WI38 (cell line): ENCODE data around the gene SPRED2.

Experiments used
- H3K4me3 ChIP-seq: 2 replicates; pipeline ENCODE4 v1.5.1; 2011; ENCODE audit warnings: low read depth, mild to moderate bottlenecking, control low read depth, low read length
- TF ChIP-seq, protein P1 (sequence below): IDR thresholded peaks from 2 replicates; pipeline ENCODE4 v1.5.1; 2012; ENCODE audit warnings: low read depth, mild to moderate bottlenecking, control low read depth, low read length

SPRED2 gene

DNA sequence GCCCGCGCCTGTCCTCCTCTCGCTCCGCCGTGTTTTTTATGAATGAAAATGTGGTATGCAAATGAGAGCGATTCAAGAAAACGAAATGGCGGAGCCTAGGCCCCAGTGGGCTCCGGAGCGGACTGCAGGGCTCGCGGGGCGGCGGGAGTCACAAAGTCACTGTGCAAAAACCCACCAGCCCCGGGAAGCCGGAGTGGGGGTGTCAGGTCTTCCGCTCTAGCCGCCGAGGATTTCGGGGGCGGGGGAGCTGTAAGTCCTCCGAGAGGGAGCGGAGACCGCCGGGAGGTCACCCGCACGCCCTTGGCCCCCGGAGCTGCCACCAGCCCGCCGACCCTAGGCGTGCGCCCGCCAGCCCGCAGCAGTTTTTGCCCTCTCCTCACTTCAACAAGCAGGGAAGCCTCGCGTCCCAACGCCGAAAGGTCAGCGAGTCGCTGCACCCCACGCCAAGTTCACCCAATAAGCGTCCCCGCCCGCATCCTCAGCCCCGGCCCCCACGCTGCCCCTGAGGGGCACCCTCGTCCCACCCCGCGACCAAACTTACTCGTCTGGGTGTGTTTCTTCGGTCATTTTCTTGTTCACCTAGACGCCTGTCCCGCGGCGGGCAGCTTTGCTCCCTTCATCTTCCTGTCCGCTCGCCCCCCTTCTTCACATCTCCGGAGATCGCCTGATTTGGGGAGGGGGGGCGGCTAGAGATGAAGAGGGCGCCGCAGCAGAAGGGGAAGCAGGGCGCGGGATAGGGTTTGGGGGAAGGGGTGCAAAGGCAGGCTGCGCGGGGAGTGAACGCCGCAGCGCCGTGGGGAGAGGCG is 775 bp downstream of the SPRED2 start:
- H3K4me3 ChIP-seq, result peak overlapping the region; percentile 85

DNA sequence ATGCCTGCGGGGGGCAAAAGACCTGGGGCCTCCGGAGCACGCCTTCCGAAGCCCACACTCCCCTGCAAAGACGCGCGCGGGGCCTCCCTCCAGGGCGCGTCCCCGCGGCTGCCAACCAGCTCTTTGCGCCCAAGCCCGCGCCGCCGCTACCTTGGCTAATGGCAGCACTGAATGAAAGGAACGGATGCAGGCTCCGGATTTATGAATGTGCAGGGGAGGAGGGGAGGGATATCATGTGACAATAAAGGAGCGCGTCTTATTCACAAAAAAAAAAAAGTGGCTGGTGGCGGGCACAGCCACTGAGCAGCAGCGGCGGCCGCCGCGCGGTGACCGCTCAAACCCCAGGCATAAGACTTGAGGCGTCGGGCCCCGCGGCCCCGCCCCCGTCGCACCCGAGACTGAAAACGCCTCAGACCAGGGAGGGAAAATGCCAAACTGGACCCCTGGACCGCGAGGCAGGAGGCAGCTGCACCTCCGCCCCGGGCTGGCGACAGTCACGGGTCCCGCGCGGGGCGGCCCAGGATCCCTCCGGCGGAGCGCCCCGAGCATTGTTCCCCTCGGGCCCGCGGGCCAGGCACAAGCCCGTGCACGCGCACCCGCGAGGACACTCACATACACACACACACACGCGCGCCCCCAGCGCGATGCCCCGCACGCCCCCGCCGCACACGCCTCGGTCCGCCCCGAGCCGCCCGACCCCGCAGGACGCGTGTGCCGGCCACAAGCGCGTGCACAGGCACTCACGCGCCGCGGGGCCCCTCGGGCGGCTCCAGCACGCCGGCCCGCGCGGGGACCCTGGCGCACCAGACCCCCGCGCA is 1.6 kb downstream of the SPRED2 start:
- peak overlapping the region; percentile 85 for H3K4me3 ChIP-seq
- TF ChIP-seq, protein P1, sequence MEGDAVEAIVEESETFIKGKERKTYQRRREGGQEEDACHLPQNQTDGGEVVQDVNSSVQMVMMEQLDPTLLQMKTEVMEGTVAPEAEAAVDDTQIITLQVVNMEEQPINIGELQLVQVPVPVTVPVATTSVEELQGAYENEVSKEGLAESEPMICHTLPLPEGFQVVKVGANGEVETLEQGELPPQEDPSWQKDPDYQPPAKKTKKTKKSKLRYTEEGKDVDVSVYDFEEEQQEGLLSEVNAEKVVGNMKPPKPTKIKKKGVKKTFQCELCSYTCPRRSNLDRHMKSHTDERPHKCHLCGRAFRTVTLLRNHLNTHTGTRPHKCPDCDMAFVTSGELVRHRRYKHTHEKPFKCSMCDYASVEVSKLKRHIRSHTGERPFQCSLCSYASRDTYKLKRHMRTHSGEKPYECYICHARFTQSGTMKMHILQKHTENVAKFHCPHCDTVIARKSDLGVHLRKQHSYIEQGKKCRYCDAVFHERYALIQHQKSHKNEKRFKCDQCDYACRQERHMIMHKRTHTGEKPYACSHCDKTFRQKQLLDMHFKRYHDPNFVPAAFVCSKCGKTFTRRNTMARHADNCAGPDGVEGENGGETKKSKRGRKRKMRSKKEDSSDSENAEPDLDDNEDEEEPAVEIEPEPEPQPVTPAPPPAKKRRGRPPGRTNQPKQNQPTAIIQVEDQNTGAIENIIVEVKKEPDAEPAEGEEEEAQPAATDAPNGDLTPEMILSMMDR, result no peak

More for the DNA sequence above, 775 bp downstream of the SPRED2 start:
- TF ChIP-seq, protein P1, result no peak

DNA sequence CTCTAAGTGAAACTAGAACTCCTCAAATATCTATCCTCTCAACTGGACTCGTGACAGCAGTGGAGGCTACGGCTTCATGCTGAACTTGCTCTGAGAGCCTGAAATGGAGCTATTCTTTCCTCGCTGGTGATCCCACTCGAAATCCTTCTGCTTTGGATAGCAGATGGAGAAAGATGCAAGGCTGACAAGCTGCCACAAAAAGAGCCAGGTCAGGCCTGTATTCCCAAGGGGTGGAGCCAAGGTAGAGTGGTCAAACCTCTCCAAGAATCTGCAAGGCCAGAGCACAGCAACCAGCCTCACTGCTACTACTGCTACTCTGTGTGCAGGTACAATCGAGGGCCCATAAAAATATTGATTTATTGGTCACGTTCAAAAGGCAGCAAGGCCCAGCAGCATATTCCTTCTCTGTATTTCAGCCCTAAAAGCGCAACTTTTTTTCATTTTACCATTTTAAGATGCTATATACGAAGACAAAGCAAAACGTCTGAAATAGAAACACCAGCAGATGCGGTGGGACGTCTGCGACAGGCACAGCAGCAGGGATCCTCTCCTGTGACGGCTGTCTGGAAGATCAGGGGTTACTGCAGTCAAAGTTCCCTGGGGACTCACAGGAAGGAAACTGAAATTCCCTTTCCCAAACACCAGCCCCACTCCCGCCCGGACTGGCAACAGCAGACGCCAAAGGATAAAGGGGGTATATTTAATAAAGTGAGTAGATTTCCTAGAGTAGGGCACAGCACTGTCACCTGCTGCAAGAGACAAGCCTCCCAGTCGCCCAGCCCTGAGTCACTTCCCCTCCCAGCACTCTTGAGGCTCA is 2.4 kb downstream of the SPRED2 start:
- peak overlapping the region; percentile 85 for H3K4me3 ChIP-seq
- TF ChIP-seq, protein P1, result no peak

DNA sequence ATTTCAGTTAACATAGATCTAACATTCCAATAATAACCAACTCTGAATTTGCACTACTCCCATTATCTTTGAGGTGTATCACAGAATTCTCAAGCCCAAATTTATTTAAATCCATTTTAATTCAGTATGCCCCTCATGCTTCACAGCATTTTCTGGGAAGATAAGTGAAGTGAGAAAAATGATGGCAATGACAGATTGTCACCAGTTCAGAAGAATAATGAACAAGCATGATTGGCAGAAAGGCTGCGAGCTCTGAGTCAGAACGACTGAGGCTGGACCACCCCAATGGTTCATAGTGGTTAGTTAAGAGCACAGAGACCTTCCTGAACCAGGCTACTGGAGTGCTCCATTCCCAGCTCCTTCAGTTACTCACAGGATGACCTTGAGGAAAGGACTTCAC is 4.9 kb downstream of the SPRED2 start:
- TF ChIP-seq, protein P1, result no peak
- no peak overlapping the region for H3K4me3 ChIP-seq

DNA sequence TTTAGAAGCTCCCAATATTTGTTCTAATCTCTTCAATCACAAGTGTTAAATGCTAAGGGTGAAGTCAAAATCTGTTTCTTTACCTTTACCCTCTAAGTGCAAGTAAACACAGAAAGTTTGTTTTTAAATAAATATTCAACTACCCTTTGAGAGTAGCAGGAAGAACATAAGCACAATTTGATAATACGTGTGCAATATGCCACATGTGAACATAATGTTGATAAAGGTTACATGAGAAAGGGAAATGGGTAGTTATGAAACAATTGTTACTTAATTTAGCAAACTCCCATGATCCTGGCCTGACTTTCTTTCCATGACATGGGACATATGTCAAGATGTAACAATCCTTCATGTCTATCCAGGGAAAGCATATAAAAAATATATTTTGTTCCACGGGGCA is 7.1 kb downstream of the SPRED2 start:
- TF ChIP-seq, protein P1, result no peak

DNA sequence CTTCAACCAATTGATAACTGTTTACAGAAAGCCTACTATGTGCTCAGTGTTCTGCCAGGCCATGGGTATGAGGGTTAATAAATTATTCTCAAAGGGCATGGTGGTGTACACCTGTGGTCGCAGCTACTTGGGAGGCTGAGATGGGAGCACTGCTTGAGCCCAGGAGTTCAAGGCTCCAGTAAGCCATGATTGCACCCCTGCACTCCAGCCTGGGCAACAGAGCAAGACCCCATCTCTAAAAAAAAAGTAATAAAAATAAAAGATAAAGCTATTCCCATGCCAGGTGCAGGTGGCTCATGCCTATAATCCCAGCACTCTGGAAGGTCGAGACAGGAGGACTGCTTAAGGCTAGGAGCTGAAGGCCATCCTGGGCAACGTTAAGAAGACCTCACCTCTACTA is 8.0 kb downstream of the SPRED2 start:
- TF ChIP-seq, protein P1, result no peak
- H3K4me3 ChIP-seq, result no peak overlapping the region

More for the DNA sequence above, 7.1 kb downstream of the SPRED2 start:
- no peak overlapping the region for H3K4me3 ChIP-seq

DNA sequence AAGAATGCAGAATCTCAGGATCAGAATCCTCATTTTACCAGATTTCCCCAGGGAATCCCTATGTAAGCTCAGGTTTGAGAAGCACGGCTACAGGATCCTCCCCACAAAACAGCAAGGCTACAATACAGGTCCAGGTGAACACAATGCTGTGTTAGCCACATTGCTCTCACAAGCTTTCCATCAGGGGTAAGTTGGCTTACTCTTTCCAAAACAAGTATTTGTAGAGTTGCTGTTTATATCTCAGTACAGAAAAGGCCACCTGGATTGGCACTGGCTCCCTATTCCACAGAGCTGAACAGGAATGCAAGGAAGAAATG is 11.0 kb downstream of the SPRED2 start:
- H3K4me3 ChIP-seq, result no peak overlapping the region
- TF ChIP-seq, protein P1, result no peak
